SW 1271 (cell line): ENCODE data around the gene SMCO1.
A peak's percentile ranks its signal among the peaks of the same experiment; 100 is the strongest.
"Not testable (repeated sequence)": the region's sequence is repeated elsewhere in the genome, so short reads cannot be mapped to it uniquely, and the experiment has no call there.

ENCODE experiments used
- DNase-seq, 2 experiments: peaks; one replicate each; lab custom pipeline; 2025; lab: John Stamatoyannopoulos, UW

SMCO1 gene

GRCh38 chr3:196521291-196521690 lies 6.1 kb upstream of the SMCO1 start:
- DNase-seq = not testable (repeated sequence)

GRCh38 chr3:196519718-196520082 lies 4.6 kb upstream of the SMCO1 start:
- DNase-seq = no peak

- peak in 1 of 2 experiments; percentile 25 for DNase-seq
Observed at GRCh38 chr3:196518966-196519717, 4.0 kb upstream of the SMCO1 start.

- no peak for DNase-seq
Observed at GRCh38 chr3:196517919-196518318, 2.8 kb upstream of the SMCO1 start.

- DNase-seq = no peak
Observed at GRCh38 chr3:196517162-196517800, 2.1 kb upstream of the SMCO1 start.

GRCh38 chr3:196514350-196514716 lies 813 bp downstream of the SMCO1 start:
- no peak for DNase-seq

GRCh38 chr3:196513697-196514349 lies 1.3 kb downstream of the SMCO1 start:
- DNase-seq = no peak

GRCh38 chr3:196511646-196512425 lies 3.3 kb downstream of the SMCO1 start:
- not testable (repeated sequence) for DNase-seq

GRCh38 chr3:196511108-196511507 lies 4.0 kb downstream of the SMCO1 start:
- not testable (repeated sequence) for DNase-seq

- DNase-seq = no peak
Observed at GRCh38 chr3:196506687-196507086, 8.5 kb downstream of the SMCO1 start.

GRCh38 chr3:196504556-196504955 lies 10.6 kb downstream of the SMCO1 start:
- no peak for DNase-seq

GRCh38 chr3:196504077-196504398 lies 11.1 kb downstream of the SMCO1 start:
- DNase-seq = not testable (repeated sequence)

GRCh38 chr3:196503196-196504076 lies 11.7 kb downstream of the SMCO1 start, which contains the start of gene RNF168:
Gene RNF168 (minus strand): TSS chr3:196503768. CDS start chr3:196503173, 595 bp downstream.
- peak; percentile 84 to 95 for DNase-seq

- DNase-seq = peak; percentile 46 to 67
Observed at GRCh38 chr3:196502775-196503195, 12.4 kb downstream of the SMCO1 start.

GRCh38 chr3:196501316-196502044 lies 13.7 kb downstream of the SMCO1 start:
- DNase-seq = peak in 1 of 2 experiments; percentile 13

- no peak for DNase-seq
Observed at GRCh38 chr3:196499807-196500524, 15.2 kb downstream of the SMCO1 start.

GRCh38 chr3:196499061-196499460 lies 16.1 kb downstream of the SMCO1 start:
- no peak for DNase-seq

GRCh38 chr3:196498297-196498696 lies 16.8 kb downstream of the SMCO1 start:
- DNase-seq = no peak

- DNase-seq = no peak
Observed at GRCh38 chr3:196496183-196496582, 19.0 kb downstream of the SMCO1 start.

GRCh38 chr3:196493292-196493691 lies 21.9 kb downstream of the SMCO1 start:
- DNase-seq = no peak
